Gastrocnemius medialis (tissue), 4 donors: ENCODE data around the gene EXO1.
"Not testable (repeated sequence)": the region's sequence is repeated elsewhere in the genome, so short reads cannot be mapped to it uniquely, and the experiment has no call there.

Experiments used
- CTCF ChIP-seq, 5 experiments: fragments of 450-650 bp in 3 of 5; fragments of 200-600 bp in 2 of 5; sonication (generic) in 2 of 5; IDR thresholded peaks in 4 of 5; conservative IDR thresholded peaks in 1 of 5; 1 replicate in 4 of 5; 2 replicates in 1 of 5; pipeline ENCODE4 v1.5.1; 2016 to 2019; ENCODE audit warnings: antibody characterized with exemption in 5 of 5, mild to moderate bottlenecking in 3 of 5, moderate library complexity in 3 of 5
- POLR2A ChIP-seq, 2 donors: fragments of 450-650 bp; IDR thresholded peaks; one replicate each; pipeline ENCODE4 v1.6.1; 2017; ENCODE audit warnings: antibody characterized with exemption in 2 of 2, mild to moderate bottlenecking in 2 of 2, moderate library complexity in 2 of 2

GRCh38 chr1:241855545-241856140 is 7.6 kb downstream of the EXO1 start:
- TF ChIP-seq CTCF (IDR thresholded peaks at IDR 0.05 in 4 of 5, conservative IDR thresholded peaks at IDR 0.05 in 1 of 5); POLR2A (IDR thresholded peaks at IDR 0.05): not testable (repeated sequence)
